Mucosa of stomach (tissue), 1 donor: ENCODE data around the gene CFC1B.
"Not testable (repeated sequence)": the region's sequence is repeated elsewhere in the genome, so short reads cannot be mapped to it uniquely, and the experiment has no call there.

Experiments
- H3K27me3 ChIP-seq: one replicate; pipeline ENCODE4 v1.7.0; 2013; ENCODE audit warnings: mild to moderate bottlenecking, low read length; ENCODE audit not compliant: control insufficient read depth, insufficient read depth
- H3K36me3 ChIP-seq: one replicate; pipeline ENCODE4 v1.7.0; 2013; ENCODE audit warnings: low read length; ENCODE audit not compliant: control insufficient read depth, insufficient read depth
- H3K4me1 ChIP-seq: one replicate; pipeline ENCODE4 v1.7.0; 2013; ENCODE audit warnings: mild to moderate bottlenecking, low read length; ENCODE audit not compliant: control insufficient read depth, insufficient read depth
- H3K4me3 ChIP-seq: one replicate; pipeline ENCODE4 v1.7.0; 2013; ENCODE audit warnings: low read length
- H3K9ac ChIP-seq: one replicate; pipeline ENCODE4 v1.7.0; 2013; ENCODE audit warnings: mild to moderate bottlenecking, low read length, moderate library complexity
- H3K9me3 ChIP-seq: one replicate; pipeline ENCODE4 v1.7.0; 2013; ENCODE audit warnings: mild to moderate bottlenecking, low read length, moderate library complexity; ENCODE audit not compliant: control insufficient read depth
- donor health status: Pancreatic carcinoma.

The CFC1B gene

DNA sequence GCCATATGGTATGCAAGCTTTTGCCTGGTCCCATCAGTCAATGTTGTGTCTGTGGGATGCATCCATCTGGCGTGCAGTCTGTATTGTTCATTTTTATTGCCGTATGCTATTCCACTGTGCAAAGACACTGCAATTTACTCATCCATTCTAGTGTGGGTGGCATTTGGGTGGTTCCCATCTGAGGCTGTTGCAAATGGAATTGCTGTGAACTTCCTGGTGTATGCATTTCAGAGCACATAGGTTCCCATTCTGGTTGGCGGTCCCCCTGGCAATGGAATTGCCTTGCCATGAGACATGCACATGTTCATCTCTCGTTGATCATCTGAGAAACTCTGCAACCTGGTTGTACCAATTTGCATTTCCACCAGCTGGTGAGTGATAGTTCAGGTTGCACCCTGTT lies 56.5 kb downstream of the CFC1B start:
- not testable (repeated sequence) for H3K4me1 ChIP-seq, H3K36me3 ChIP-seq, H3K9ac ChIP-seq, H3K27me3 ChIP-seq, H3K9me3 ChIP-seq, H3K4me3 ChIP-seq
